Nephron (organoid): ENCODE measurements around the gene BCAS2.

Source experiments
- H3K27ac Mint-ChIP-seq, 3 experiments: 2 replicates each; pipeline ENCODE4 v1.8.0; 2020; ENCODE audit warnings: mixed read lengths in 3 of 3, mild to moderate bottlenecking in 2 of 3, moderate library complexity in 1 of 3
- H3K27me3 Mint-ChIP-seq: 2 replicates; pipeline ENCODE4 v1.8.0; 2021; ENCODE audit warnings: low read depth, mild to moderate bottlenecking, moderate library complexity, mixed read lengths
- H3K36me3 Mint-ChIP-seq: 2 replicates; pipeline ENCODE4 v1.8.0; 2020; ENCODE audit warnings: low read depth, mixed read lengths
- H3K4me1 Mint-ChIP-seq: 2 replicates; pipeline ENCODE4 v1.8.0; 2020; ENCODE audit warnings: mixed read lengths
- H3K4me3 Mint-ChIP-seq, 3 experiments: 2 replicates each; pipeline ENCODE4 v1.8.0; 2020; ENCODE audit warnings: mild to moderate bottlenecking in 3 of 3, mixed read lengths in 3 of 3, moderate library complexity in 2 of 3
- H3K9me3 Mint-ChIP-seq: 2 replicates; pipeline ENCODE4 v1.8.0; 2020; ENCODE audit warnings: mixed read lengths
- TF ChIP-seq, protein P1 (sequence below), 3 experiments: fragments of 200-600 bp; sonication (generic); IDR thresholded peaks; one replicate each; pipeline ENCODE4 v1.5.0; 2021; ENCODE audit warnings: antibody characterized with exemption in 3 of 3; ENCODE audit not compliant: unreplicated experiment in 3 of 3

BCAS2 gene

DNA sequence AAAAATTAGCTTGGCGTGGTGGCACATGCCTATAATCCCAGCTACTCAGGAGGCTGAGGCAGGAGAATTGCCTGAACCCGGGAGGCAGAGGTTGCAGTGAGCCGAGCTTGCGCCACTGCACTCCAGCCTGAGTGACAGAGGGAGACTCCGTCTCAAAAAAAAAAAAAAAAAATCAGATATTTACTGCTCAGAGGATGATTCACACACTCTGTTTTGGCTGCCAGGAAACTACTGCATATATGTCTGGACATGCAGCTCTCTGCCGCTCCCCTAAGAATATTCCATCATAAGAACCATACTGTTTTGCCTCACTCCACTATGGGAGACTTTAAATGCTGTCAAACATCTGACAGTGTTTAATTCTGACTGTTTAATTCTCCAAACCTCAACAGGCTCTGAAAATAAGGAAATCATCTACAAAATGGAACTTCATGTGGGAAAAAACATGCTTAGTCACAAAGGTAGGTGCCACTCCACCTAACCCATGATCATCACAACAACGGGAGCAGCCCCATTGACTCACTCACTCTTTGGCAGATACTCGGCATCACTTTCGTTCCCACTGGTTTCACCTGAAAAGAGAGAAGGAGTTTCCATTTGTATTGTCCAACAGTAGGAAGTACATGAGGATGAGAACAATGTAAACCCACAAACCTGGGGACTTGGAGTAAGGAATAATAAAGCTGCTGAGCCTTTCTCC is 29.3 kb upstream of the BCAS2 start:
- H3K27me3 Mint-ChIP-seq: no peaks in the 10 kb centered on the region
- no peak overlapping the region for H3K27ac Mint-ChIP-seq
- H3K9me3 Mint-ChIP-seq: no peaks in the 10 kb centered on the region
- no peaks in the 10 kb centered on the region for H3K4me1 Mint-ChIP-seq
- no peaks in the 10 kb centered on the region for H3K36me3 Mint-ChIP-seq
- TF ChIP-seq, protein P1, sequence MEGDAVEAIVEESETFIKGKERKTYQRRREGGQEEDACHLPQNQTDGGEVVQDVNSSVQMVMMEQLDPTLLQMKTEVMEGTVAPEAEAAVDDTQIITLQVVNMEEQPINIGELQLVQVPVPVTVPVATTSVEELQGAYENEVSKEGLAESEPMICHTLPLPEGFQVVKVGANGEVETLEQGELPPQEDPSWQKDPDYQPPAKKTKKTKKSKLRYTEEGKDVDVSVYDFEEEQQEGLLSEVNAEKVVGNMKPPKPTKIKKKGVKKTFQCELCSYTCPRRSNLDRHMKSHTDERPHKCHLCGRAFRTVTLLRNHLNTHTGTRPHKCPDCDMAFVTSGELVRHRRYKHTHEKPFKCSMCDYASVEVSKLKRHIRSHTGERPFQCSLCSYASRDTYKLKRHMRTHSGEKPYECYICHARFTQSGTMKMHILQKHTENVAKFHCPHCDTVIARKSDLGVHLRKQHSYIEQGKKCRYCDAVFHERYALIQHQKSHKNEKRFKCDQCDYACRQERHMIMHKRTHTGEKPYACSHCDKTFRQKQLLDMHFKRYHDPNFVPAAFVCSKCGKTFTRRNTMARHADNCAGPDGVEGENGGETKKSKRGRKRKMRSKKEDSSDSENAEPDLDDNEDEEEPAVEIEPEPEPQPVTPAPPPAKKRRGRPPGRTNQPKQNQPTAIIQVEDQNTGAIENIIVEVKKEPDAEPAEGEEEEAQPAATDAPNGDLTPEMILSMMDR (IDR thresholded peaks at IDR 0.05; ENCODE audit: unreplicated experiment in 3 of 3): no peak
- no peak overlapping the region for H3K4me3 Mint-ChIP-seq

DNA sequence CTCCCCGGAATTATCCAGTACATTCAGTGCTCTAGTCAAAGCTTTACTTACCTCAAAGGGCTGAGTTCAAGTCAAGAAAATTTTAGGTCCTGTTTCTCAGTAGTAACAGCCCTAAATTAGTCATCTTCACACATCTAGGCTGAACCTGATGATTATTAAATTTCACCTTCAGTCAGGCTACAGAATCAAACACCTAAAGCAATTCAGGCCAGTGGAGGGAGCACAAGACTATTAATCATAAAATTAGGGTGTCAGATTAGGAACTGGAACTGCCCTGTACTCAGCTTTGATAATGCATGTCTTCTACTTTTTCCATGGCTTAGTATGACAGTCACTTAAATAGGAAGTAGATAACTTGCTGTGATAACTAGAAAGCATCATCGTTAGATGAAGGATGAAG is 28.4 kb upstream of the BCAS2 start:
- no peaks in the 10 kb centered on the region for H3K27me3 Mint-ChIP-seq
- no peak overlapping the region for H3K27ac Mint-ChIP-seq
- no peaks in the 10 kb centered on the region for H3K9me3 Mint-ChIP-seq

DNA sequence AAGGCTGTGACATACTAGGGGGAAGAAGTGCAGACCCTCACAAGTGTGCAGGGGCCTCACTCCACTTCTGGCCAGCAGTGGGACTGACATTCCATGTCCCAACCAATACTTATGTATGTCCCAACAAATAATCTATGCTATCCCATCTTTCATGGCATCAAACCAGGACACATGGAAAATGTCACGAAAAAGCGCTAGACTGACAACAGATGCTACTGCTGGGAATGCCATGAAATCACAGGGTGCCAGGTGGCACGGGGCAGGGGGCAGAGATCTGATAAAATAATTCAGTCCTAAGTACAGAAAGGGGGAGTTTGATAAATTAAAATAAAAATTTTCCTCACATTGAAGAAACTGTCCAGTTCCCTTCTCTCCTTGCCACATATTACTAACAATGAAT is 27.6 kb upstream of the BCAS2 start:
- no peaks in the 10 kb centered on the region for H3K36me3 Mint-ChIP-seq
- no peaks in the 10 kb centered on the region for H3K4me1 Mint-ChIP-seq
- no peak overlapping the region for H3K4me3 Mint-ChIP-seq
- TF ChIP-seq, protein P1 (IDR thresholded peaks at IDR 0.05; ENCODE audit: unreplicated experiment in 3 of 3): no peak
- H3K27ac Mint-ChIP-seq: no peak overlapping the region
- H3K27me3 Mint-ChIP-seq: no peaks in the 10 kb centered on the region
- no peaks in the 10 kb centered on the region for H3K9me3 Mint-ChIP-seq

More for the DNA sequence above, 28.4 kb upstream of the BCAS2 start:
- H3K4me3 Mint-ChIP-seq: no peak overlapping the region
- H3K4me1 Mint-ChIP-seq: no peaks in the 10 kb centered on the region
- TF ChIP-seq, protein P1 (IDR thresholded peaks at IDR 0.05; ENCODE audit: unreplicated experiment in 3 of 3): no peak
- no peaks in the 10 kb centered on the region for H3K36me3 Mint-ChIP-seq

DNA sequence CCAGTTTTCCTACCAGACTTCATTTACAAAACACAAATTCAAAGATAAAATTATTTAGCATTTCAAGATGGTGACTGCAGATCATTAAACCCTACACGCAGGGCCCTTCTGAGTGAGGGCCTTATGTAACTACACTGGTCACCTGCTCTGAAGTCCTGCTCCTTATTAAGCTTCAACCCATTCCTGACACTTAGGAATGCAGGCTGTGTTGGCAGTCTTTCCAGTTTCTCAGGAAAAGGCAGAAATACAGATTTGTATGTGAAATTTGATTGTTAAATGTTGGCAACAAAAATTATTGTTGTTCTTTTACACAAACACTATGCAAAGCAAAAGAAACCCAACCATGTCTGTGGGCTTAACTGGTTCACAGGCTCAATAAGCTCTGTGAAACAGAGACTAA is 25.8 kb upstream of the BCAS2 start:
- H3K27ac Mint-ChIP-seq: no peak overlapping the region
- no peaks in the 10 kb centered on the region for H3K36me3 Mint-ChIP-seq
- no peaks in the 10 kb centered on the region for H3K4me1 Mint-ChIP-seq
- H3K9me3 Mint-ChIP-seq: no peaks in the 10 kb centered on the region
- no peak overlapping the region for H3K4me3 Mint-ChIP-seq
- TF ChIP-seq, protein P1 (IDR thresholded peaks at IDR 0.05; ENCODE audit: unreplicated experiment in 3 of 3): no peak
- no peaks in the 10 kb centered on the region for H3K27me3 Mint-ChIP-seq

DNA sequence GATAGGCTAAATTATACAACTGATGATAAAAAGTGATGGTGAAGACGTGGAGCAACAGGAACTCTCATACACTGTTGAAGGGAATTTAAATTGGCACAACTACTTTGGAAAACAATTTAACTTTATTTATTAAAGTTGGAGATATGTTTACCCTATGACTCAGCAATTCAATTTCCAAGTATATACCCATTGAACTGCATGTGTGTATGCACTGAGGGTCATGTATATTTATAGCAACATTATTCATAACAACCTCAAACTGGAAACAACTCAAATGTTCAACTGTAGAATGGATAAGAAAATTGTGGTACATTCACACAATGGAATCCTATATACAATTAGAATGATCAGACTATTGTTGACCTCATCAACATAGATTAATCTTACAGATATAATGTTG is 16.5 kb upstream of the BCAS2 start:
- Mint-ChIP-seq H3K27ac (no peak overlapping the region), H3K36me3 (peaks cover 4% of the 10 kb centered on the region), H3K9me3 (no peaks in the 10 kb centered on the region), H3K27me3 (no peaks in the 10 kb centered on the region), H3K4me1 (no peaks in the 10 kb centered on the region), H3K4me3 (no peak overlapping the region)
- TF ChIP-seq, protein P1 (IDR thresholded peaks at IDR 0.05; ENCODE audit: unreplicated experiment in 3 of 3): no peak

DNA sequence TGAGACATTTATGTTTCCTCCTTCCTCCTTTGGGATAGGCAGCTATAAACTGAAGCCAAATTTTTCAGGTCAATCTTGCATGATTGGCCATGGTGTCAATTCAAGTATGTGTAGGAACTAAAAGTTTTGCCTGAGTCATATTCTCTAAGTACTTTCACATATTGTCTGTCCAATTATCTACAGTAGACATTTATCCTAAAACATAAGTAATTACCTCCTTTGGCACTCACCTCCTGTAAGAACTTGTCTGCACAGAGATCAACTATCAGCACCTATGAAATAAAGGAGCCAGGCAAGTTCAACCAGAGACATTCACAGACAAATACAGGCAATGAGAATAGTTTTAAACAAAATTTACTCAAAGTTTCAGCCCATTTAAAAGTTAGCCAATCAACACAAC is 14.2 kb upstream of the BCAS2 start:
- no peak overlapping the region for H3K27ac Mint-ChIP-seq
- no peak overlapping the region for H3K4me3 Mint-ChIP-seq
- TF ChIP-seq, protein P1 (IDR thresholded peaks at IDR 0.05; ENCODE audit: unreplicated experiment in 3 of 3): no peak
- H3K36me3 Mint-ChIP-seq: peaks cover 4% of the 10 kb centered on the region
- H3K4me1 Mint-ChIP-seq: no peaks in the 10 kb centered on the region
- H3K9me3 Mint-ChIP-seq: no peaks in the 10 kb centered on the region
- no peaks in the 10 kb centered on the region for H3K27me3 Mint-ChIP-seq
